ENCODE measurements around the gene PSTPIP2.

The PSTPIP2 gene

DNA sequence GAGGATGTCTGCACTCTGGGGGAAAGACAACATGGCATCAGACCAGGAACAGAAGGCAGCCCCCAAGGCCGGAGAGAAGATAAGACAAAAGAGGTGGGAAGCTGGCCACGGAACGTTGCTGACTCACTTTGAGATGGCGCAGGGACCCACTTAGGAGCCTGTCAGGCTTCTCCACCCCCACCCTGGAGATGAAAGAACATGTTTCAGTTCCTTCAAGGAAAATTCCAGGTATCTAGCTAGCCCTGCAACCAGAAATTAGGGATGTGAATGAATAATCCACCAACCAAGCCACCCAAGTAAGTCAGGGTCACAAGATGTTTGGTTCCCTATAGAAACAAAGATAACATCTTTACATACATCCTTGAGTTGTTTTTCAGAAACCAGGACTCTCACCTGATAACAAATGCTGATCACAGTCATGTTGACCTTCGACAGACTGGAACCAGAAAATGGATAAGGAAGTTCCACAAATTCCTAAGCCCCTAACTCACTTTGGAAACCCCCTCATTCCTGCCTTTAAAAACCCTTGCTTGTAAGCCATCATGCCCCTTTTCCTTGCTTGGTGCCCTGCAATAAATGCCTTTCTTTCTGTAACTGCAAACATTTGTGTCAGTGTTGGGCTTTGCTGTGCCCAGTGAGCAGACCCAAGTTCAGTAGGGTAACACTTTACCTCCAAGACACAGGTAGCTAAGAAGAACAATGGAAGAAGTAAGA, 31.9 kb downstream of the PSTPIP2 start:
- no peak overlapping the region for H3K27ac ChIP-seq (ENCODE audit: low read depth, low read length)
- no peak for TF ChIP-seq EZH2phosphoT487 (IDR thresholded peaks at IDR 0.05; ENCODE audit: borderline replicate concordance, low read length)
- TF ChIP-seq, protein P1, sequence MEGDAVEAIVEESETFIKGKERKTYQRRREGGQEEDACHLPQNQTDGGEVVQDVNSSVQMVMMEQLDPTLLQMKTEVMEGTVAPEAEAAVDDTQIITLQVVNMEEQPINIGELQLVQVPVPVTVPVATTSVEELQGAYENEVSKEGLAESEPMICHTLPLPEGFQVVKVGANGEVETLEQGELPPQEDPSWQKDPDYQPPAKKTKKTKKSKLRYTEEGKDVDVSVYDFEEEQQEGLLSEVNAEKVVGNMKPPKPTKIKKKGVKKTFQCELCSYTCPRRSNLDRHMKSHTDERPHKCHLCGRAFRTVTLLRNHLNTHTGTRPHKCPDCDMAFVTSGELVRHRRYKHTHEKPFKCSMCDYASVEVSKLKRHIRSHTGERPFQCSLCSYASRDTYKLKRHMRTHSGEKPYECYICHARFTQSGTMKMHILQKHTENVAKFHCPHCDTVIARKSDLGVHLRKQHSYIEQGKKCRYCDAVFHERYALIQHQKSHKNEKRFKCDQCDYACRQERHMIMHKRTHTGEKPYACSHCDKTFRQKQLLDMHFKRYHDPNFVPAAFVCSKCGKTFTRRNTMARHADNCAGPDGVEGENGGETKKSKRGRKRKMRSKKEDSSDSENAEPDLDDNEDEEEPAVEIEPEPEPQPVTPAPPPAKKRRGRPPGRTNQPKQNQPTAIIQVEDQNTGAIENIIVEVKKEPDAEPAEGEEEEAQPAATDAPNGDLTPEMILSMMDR (IDR thresholded peaks at IDR 0.05; ENCODE audit: low read depth, low read length, poor library complexity, severe bottlenecking): no peak
- H3K4me1 ChIP-seq (ENCODE audit: control insufficient read depth, low read length): no peaks in the 10 kb centered on the region
- no peaks in the 10 kb centered on the region for H3K36me3 ChIP-seq (ENCODE audit: control insufficient read depth, low read length)
- H3K9me2 ChIP-seq (replicated peaks; ENCODE audit: control insufficient read depth, low read length): no peaks in the 10 kb centered on the region
- no peaks in the 10 kb centered on the region for H3F3A ChIP-seq (ENCODE audit: control insufficient read depth, insufficient read depth)
- no peaks in the 10 kb centered on the region for H4K20me1 ChIP-seq (ENCODE audit: control insufficient read depth, insufficient read depth, low read depth, low read length)
- H3K27me3 ChIP-seq (ENCODE audit: control insufficient read depth, low read length): peaks cover 9% of the 10 kb centered on the region; the same call in 1 of the 2 replicates
- H3K4me2 ChIP-seq (ENCODE audit: low read length): no peak overlapping the region
- H3K4me3 ChIP-seq (ENCODE audit: low read length): no peak overlapping the region
- no peaks in the 10 kb centered on the region for H3K9me3 ChIP-seq (ENCODE audit: control insufficient read depth, insufficient read depth, low read length)
- no peaks in the 10 kb centered on the region for H3K79me2 ChIP-seq (ENCODE audit: control insufficient read depth, low read length)

DNA sequence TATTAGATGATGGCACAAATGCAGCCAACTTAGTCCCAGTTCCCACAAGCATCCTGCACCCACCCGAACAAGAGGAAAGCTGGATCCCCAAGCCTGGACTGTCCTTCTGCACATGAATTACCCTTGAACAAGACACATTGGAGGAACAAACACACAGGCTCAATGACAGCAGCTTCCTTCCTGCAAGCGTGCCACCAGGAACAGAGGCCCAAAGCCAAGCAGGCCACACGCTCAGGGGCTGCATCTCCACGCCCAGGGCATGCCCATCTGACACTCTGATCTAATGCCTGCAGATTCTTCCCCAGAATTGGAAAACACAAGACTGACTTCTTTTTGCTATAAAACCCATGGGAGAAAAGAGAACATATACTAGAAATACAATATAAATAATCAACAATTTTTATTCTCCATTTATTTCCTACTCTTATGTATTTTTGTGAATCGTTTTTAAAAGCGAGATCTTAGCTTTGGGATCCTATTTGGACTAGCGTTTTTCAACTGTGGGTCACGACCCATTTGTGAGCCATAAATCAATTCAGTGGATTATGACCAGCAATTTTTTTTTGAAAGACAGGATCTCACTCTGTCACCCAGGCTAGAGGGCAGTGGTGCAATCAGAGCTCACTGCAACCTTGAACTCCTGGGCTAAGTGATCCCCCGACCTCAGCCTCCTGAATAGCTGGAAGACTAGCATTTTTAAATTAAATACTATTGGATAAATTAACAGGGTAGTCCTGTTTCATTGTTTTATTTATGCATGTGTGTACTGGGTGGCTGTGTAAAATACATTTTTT, 34.4 kb downstream of the PSTPIP2 start:
- no peak for TF ChIP-seq EZH2phosphoT487 (IDR thresholded peaks at IDR 0.05; ENCODE audit: borderline replicate concordance, low read length)
- TF ChIP-seq, protein P1 (IDR thresholded peaks at IDR 0.05; ENCODE audit: low read depth, low read length, poor library complexity, severe bottlenecking): no peak
- Histone ChIP-seq H3K36me3 (ENCODE audit: control insufficient read depth, low read length) (no peaks in the 10 kb centered on the region), H3K9me2 (replicated peaks; ENCODE audit: control insufficient read depth, low read length) (no peaks in the 10 kb centered on the region), H3K4me2 (ENCODE audit: low read length) (no peak overlapping the region), H3K79me2 (ENCODE audit: control insufficient read depth, low read length) (no peaks in the 10 kb centered on the region), H3K27me3 (ENCODE audit: control insufficient read depth, low read length) (peaks cover 13% of the 10 kb centered on the region; the same call in 1 of the 2 replicates), H3K4me1 (ENCODE audit: control insufficient read depth, low read length) (no peaks in the 10 kb centered on the region), H3K27ac (ENCODE audit: low read depth, low read length) (no peak overlapping the region), H3K9me3 (ENCODE audit: control insufficient read depth, insufficient read depth, low read length) (no peaks in the 10 kb centered on the region), H3F3A (ENCODE audit: control insufficient read depth, insufficient read depth) (no peaks in the 10 kb centered on the region), H3K4me3 (ENCODE audit: low read length) (no peak overlapping the region), H4K20me1 (ENCODE audit: control insufficient read depth, insufficient read depth, low read depth, low read length) (no peaks in the 10 kb centered on the region)

DNA sequence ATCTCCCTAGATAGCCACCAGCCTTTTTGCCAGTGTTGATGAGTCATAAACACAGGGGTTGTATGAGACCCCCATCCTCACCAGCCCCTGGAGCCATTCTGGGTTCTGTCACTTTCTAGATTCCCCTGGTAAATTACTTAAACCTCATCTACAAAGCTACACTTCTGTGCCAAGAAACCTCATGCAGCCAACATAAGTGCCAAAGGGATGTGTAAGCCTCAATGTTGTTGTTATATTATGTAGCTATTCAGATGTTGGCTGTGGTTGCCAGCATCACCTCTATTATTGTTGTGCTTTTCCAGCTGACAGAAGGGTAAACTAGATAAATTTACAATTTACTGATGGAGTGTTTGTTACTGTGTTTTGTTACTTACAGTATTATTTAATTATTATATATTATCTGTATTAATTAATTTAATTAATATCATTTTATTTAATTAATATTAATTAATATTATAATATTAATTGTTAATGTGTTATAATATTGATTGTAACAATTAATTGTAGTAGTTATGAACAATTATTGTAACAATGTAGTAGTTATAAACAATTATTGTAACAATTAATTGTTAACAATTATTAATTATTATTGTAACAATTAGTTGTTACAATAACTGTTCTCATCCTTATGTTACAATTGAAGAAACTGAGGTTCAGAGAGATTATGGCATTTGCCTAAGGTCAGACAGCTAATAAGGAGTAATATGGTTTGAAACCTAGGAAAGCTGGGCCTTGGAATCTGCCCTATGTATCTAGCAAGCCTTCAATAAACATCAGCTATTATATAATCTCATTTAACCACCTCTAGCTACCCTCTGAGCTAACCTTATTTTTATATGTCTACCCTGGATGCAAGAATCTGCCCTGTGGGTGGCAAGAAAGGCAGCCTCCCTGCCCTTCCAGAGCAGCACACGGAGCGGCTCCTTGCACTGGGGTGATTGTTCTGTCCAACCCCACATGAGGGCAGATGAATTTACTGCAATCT, 36.1 kb downstream of the PSTPIP2 start:
- H3K9me2 ChIP-seq (replicated peaks; ENCODE audit: control insufficient read depth, low read length): no peaks in the 10 kb centered on the region
- TF ChIP-seq EZH2phosphoT487 (IDR thresholded peaks at IDR 0.05; ENCODE audit: borderline replicate concordance, low read length): no peak
- TF ChIP-seq, protein P1 (IDR thresholded peaks at IDR 0.05; ENCODE audit: low read depth, low read length, poor library complexity, severe bottlenecking): no peak
- no peaks in the 10 kb centered on the region for H4K20me1 ChIP-seq (ENCODE audit: control insufficient read depth, insufficient read depth, low read depth, low read length)
- no peaks in the 10 kb centered on the region for H3K4me1 ChIP-seq (ENCODE audit: control insufficient read depth, low read length)
- no peaks in the 10 kb centered on the region for H3F3A ChIP-seq (ENCODE audit: control insufficient read depth, insufficient read depth)
- H3K27ac ChIP-seq (ENCODE audit: low read depth, low read length): no peak overlapping the region
- H3K4me2 ChIP-seq (ENCODE audit: low read length): no peak overlapping the region
- H3K27me3 ChIP-seq (ENCODE audit: control insufficient read depth, low read length): peaks cover 13% of the 10 kb centered on the region; the same call in 1 of the 2 replicates
- H3K79me2 ChIP-seq (ENCODE audit: control insufficient read depth, low read length): no peaks in the 10 kb centered on the region
- H3K9me3 ChIP-seq (ENCODE audit: control insufficient read depth, insufficient read depth, low read length): no peaks in the 10 kb centered on the region
- H3K4me3 ChIP-seq (ENCODE audit: low read length): no peak overlapping the region
- no peaks in the 10 kb centered on the region for H3K36me3 ChIP-seq (ENCODE audit: control insufficient read depth, low read length)
